Non-pigmented ciliary epithelial cell (primary cell): ENCODE measurements around the gene DPH3.
A peak's percentile ranks its signal among the peaks of the same experiment; 100 is the strongest.

ENCODE experiments used
- DNase-seq: peaks from one replicate; pipeline ENCODE4 v3.0.0-alpha.2; 2010; ENCODE audit warnings: low read depth

DPH3 gene

GRCh38 chr3:16255326-16255725 is 9.4 kb downstream of the DPH3 start:
- DNase-seq, result no peak

GRCh38 chr3:16254916-16255315 is 9.8 kb downstream of the DPH3 start:
- DNase-seq, result no peak

DNA sequence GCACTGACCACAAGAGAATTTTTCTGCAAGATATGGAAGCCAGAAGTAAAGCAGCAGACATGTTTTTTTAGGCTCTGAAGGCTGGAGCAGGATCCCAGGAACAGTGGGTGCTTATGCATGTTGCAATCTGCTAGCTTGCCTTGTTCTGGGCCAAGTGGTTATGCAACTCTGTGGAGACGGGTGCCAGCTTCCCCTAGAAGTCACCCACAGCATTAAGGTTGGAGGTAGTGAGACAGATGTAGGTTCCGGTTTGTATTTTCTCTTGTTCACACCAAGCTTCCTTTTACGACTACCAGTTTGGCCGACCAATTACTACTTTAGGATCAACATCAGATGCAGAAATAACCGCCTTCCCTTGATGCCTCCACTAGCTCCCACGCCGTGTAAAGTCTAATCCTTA is 11.1 kb downstream of the DPH3 start:
- no peak for DNase-seq

GRCh38 chr3:16252988-16253387 is 11.8 kb downstream of the DPH3 start:
- no peak for DNase-seq

- no peak for DNase-seq
Measured at GRCh38 chr3:16252243-16252978, 12.3 kb downstream of the DPH3 start.

- no peak for DNase-seq
Measured at GRCh38 chr3:16251316-16252085, 13.2 kb downstream of the DPH3 start.

DNA sequence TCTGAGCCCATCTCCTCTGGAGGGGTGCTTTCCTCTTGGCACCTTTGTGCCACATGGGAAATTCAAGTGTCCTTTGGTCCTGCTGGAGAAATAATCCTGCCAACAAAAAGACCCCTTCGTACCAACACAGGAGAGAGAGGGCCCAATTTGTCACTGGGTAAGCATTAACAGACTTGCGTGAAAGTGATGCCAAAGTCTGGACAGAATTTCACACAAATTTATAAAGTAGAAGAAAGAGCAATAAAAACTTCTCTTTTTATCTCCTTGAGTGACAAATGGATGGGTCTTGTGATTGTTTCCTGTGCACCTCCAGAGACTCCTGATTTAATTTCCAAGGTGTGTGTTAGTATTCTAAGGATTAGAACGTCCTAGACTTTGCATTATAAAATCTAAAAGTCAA is 14.9 kb downstream of the DPH3 start:
- no peak for DNase-seq

- peak; percentile 5 for DNase-seq
Measured at GRCh38 chr3:16249336-16249735, 15.4 kb downstream of the DPH3 start.

DNA sequence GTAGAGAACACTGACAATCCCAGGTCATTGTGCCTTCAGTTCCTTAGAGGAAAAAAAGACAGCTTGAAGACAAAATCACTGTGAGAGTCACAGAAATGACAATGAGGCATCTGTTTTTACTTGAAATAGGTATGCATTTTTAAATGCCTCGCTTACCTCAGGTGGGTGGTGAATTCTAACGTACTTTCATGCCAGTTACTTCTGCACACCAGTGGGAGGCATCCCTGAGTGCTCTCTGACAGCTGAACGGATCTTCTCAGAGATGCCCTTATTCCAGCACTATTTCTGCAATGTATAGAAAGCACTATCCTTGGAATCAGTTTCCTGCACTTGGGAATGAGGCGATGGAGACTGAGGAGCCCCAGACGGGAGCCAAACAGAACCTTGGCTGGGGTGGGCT is 16.2 kb downstream of the DPH3 start:
- DNase-seq, result no peak

- peak; percentile 43 for DNase-seq
Measured at GRCh38 chr3:16247282-16248061, 17.3 kb downstream of the DPH3 start.

DNA sequence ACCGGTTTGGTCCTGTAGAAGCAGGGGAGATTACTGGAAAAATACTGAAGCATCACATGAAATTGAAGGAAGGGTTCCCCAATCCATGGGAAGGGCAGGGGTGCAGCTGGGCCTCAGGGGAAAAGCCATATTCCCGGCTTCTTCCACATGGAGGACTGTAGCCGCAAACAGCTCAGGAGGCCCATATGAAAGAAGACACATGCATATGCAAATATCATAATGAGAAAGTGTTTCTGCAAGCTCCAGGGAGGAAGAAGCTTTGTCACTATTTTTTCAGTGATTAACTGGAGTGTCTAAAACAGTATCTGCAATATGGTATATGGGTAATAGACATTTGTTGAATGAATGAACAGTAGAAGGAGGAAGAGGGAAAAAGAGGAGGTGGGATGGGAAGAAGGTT is 19.1 kb downstream of the DPH3 start:
- no peak for DNase-seq

GRCh38 chr3:16243706-16244490 is 20.8 kb downstream of the DPH3 start:
- no peak for DNase-seq

DNA sequence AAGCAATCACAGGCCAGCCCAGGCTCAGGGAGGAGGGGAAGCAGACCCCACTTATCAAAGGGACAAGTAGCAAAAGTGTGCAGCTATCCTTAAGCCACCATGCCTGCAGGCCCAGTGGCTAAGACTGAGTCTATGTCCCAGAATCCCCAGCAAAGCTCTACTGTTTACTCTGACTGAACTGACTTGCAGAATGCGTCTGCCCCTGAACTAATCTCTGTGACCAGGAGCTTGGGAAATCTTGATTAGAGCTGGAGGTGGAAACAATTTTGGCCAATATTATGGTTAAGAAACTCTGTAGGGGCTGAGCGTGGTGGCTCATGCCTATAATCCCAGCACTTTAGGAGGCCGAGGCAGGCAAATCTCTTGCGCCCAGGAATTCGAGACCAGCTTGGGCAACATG is 22.6 kb downstream of the DPH3 start:
- DNase-seq, result no peak

GRCh38 chr3:16241225-16241624 is 23.5 kb downstream of the DPH3 start:
- DNase-seq, result no peak

GRCh38 chr3:16240229-16241023 is 24.3 kb downstream of the DPH3 start:
- DNase-seq, result peak; percentile 14

GRCh38 chr3:16239780-16240179 is 25.0 kb downstream of the DPH3 start:
- DNase-seq, result no peak

- no peak for DNase-seq
Measured at GRCh38 chr3:16239086-16239770, 25.5 kb downstream of the DPH3 start.

DNA sequence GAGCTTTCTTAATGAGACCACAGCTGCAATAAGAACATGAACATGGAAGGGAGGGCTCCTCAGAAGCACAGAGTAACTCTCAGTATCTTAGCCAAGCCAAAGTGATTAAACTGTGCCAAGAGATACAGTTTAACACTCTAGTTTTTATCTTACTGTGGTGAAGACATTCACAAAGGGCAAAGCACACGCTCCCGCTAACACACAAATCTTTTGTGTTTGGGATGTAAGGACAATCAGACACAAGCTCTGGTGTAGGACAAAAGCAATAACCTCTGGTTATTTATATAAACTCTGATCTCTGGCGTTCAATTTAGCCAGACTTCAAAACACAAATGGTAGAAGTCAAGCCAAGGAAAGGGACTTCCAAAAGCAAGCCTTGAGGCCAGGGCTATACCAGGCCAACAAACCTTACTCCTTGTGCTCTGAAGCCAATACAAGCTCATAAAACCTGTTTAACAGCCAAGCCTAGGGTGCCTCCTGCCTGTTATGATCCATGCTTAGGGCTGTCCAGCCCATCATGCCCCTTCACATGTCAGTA is 27.8 kb downstream of the DPH3 start:
- no peak for DNase-seq

DNA sequence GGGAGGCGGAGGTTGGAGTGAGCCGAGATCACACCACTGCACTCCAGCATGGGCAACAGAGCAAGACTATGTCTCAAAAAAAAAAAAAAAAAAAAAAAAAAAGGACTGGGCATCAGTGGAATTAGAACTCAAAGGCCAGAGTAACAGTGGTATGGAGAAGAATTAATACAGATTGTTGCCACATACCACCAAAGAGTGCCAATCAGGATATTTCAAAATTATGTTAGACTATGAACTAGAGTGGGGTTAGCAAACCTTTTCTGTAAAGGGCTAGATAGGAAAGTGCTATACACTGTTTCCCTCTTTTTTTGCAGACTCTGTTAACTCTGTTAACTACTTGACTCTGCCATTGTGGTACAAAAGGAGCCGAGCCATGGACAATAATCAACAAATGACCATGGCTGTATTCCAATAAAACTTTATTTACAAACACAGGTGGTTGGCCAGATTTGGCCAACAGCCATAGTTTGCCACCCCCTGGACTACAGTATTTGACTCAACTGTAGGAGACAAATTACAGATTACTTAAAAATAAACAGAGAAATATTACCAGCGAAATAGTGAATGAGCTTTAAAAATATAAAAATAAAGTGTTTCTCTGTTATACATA is 28.6 kb downstream of the DPH3 start:
- no peak for DNase-seq

- no peak for DNase-seq
Measured at GRCh38 chr3:16234281-16234680, 30.5 kb downstream of the DPH3 start.
